Activated naive CD8-positive, alpha-beta T cell treated with anti-CD3 and anti-CD28 coated beads, Interleukin-2, amount 10 ng/mL, durations not matched to agents 7 days and 5 days (primary cell): ENCODE measurements around the gene CAPN11. TPM values are rescaled to one million over a fixed set of nuclear protein-coding genes. Genes with fewer than 3 reads are reported as not detected.

Experiments used
- ATAC-seq: fragments of 150-1000 bp; cut with Tn5 transposase; one replicate; pipeline ENCODE4 v1.10.0; 2021; ENCODE audit warnings: low read depth, moderate library complexity
- POLR2A ChIA-PET: fragments of 350-600 bp; sonication (Branson Sonifier 250); formaldehyde crosslinking; loops from one replicate; lab custom pipeline; 2021; ENCODE audit warnings: antibody characterized with exemption; lab: Charles Lee
- DNase-seq: peaks from one replicate; pipeline ENCODE4 v3.0.0; 2021
- H3K27ac Mint-ChIP-seq: one replicate; pipeline ENCODE4 v1.8.0; 2022; ENCODE audit warnings: mild to moderate bottlenecking, mixed read lengths
- H3K27me3 Mint-ChIP-seq: one replicate; pipeline ENCODE4 v1.8.0; 2022; ENCODE audit warnings: mild to moderate bottlenecking, moderate library complexity, mixed read lengths
- H3K36me3 Mint-ChIP-seq: one replicate; pipeline ENCODE4 v1.8.0; 2021; ENCODE audit warnings: mild to moderate bottlenecking, mixed read lengths
- H3K4me1 Mint-ChIP-seq: one replicate; pipeline ENCODE4 v1.8.0; 2021; ENCODE audit warnings: mixed read lengths
- H3K4me3 Mint-ChIP-seq: one replicate; pipeline ENCODE4 v1.8.0; 2022; ENCODE audit warnings: mild to moderate bottlenecking, moderate library complexity, mixed read lengths
- H3K9me3 Mint-ChIP-seq: one replicate; pipeline ENCODE4 v1.8.0; 2021; ENCODE audit warnings: mixed read lengths
- total RNA-seq, 2 experiments: library from RNA; stranded (reverse); gene quantifications; one replicate each; pipeline ENCODE4 v1.2.3, GENCODE V29; 2021

The CAPN11 gene
- total RNA-seq, 2 experiments from 2014 or later: not detected

DNA sequence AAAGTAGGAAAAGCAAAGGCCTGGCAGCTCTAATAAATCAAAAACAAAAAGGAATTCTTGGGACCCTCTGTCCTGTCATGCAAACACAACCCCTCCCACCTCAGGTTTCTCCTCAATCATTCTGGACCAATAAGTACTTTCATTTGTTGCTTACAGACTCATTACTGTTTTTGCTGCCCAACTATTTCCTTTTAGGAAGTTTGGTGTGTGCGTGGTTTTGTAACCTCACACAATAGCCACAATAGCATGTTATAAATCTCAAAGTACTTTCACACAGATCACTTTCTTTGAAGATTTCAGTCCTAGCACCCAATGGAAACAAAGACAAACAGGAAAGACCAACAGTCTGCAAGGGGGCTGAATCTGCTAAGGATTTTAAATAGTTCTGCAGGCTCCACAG, 35.8 kb upstream of the CAPN11 start:
- peak; percentile 23 for ATAC-seq
- Mint-ChIP-seq H3K27me3 (no peaks in the 10 kb centered on the region), H3K4me1 (peaks cover 56% of the 10 kb centered on the region), H3K27ac (peak overlapping the region; percentile 76), H3K36me3 (peaks cover 20% of the 10 kb centered on the region), H3K9me3 (no peaks in the 10 kb centered on the region), H3K4me3 (peak overlapping the region; percentile 62)
- DNase-seq: no peak
- POLR2A ChIA-PET: interaction anchor here (1.1 to 1.3 kb wide), 2 partner anchors 10 to 134 kb away, joined by 3 read pairs; no protein-coding TSS in a partner anchor

DNA sequence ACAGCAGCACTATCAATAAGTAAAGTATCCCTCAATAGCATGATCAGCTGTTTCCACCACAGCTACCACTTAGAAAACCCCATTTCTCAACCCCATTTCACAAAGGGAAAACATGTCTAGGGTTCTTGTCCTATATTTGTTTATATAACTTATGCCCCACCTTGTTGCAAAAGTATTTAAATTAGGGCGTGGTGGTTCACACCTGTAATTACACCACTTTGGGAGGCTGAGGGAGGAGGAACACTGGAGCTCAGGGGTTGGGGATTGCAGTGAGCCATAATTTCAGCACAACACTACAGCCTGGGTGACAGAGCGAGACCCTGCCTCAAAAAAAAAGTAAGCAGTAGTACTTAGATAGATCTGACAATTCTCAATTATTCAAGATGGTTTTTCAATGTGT, 35.1 kb upstream of the CAPN11 start:
- ATAC-seq (no peak), DNase-seq (no peak)
- peak overlapping the region; percentile 76 for H3K27ac Mint-ChIP-seq
- no peaks in the 10 kb centered on the region for H3K27me3 Mint-ChIP-seq
- H3K36me3 Mint-ChIP-seq: peaks cover 16% of the 10 kb centered on the region
- POLR2A ChIA-PET: interaction anchor here (1.1 to 1.3 kb wide), 3 partner anchors 9 to 133 kb away, joined by 3 read pairs; no protein-coding TSS in a partner anchor
- peak overlapping the region; percentile 62 for H3K4me3 Mint-ChIP-seq
- peaks cover 55% of the 10 kb centered on the region for H3K4me1 Mint-ChIP-seq
- H3K9me3 Mint-ChIP-seq: no peaks in the 10 kb centered on the region

DNA sequence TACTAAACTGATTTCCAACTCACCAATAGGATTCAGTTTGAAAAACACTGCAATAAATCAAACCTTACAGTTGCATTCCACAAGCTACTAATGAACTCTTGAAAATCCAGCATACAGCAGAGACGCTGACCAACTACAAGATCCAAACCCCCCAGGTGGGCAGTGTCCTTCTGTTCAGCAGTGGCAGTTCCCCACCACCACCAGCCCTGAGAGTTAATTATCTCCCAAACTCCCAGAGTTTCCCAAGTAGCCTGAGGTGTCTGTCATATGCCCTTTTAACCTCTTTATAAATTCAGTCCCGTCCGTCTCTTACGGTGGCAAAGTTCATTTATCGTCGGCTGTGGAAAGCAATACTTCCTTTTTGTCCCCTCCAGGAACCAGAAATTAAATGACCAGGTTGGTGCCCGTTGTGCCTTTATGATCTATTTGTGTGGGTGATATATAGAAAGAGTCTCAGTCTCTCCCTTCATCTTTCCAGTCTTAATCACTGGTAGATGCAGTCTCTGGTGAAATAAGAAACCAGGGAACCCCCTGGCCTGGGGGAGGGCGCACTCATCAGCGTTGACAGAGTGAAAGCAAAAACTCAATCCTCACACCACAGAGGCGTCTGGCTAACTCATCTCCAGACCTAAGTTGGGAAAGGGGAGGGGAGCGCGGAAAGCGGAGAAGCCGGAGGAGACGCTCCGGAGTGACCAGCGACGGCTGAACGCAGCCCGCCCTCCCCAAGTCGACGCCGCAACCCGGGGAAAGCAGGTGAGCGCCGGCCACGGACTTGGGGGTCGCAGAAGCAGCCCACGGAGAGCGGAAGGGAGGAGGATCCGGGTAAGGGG, 32.1 kb upstream of the CAPN11 start:
- ATAC-seq: peak; percentile 32
- Mint-ChIP-seq H3K36me3 (peaks cover 15% of the 10 kb centered on the region), H3K9me3 (no peaks in the 10 kb centered on the region), H3K27me3 (peaks cover 2% of the 10 kb centered on the region), H3K4me1 (peaks cover 52% of the 10 kb centered on the region), H3K4me3 (peak overlapping the region; percentile 92), H3K27ac (peak overlapping the region; percentile 85)
- peak; percentile 61 for DNase-seq
- POLR2A ChIA-PET: interaction anchor here (1.0 kb wide), 1 partner anchor 120 kb away, joined by 4 read pairs; the partner anchor contains the start of gene HSP90AB1

GRCh38 chr6:44127186-44128019, 31.2 kb upstream of the CAPN11 start, which contains the start of the genes MRPL14 and TMEM63B:
TSS of gene MRPL14 (minus strand) at chr6:44127452. CDS start at chr6:44116611, 10,841 bp downstream.
TSS of gene TMEM63B (plus strand) at chr6:44127554. CDS start at chr6:44134585, 7,031 bp downstream.
- no peaks in the 10 kb centered on the region for H3K9me3 Mint-ChIP-seq
- POLR2A ChIA-PET: interaction anchor here (1.0 kb wide), 1 partner anchor 119 kb away, joined by 4 read pairs; the partner anchor contains the start of gene HSP90AB1
- peak within 1 kb of the TSS; percentile 92 for H3K4me3 Mint-ChIP-seq
- H3K36me3 Mint-ChIP-seq: peaks cover 15% of the 10 kb centered on the region
- peaks cover 50% of the 10 kb centered on the region for H3K4me1 Mint-ChIP-seq
- peaks cover 2% of the 10 kb centered on the region for H3K27me3 Mint-ChIP-seq
- DNase-seq (peak; percentile 95), ATAC-seq (peak; percentile 87)
- H3K27ac Mint-ChIP-seq: peak within 1 kb of the TSS; percentile 85

DNA sequence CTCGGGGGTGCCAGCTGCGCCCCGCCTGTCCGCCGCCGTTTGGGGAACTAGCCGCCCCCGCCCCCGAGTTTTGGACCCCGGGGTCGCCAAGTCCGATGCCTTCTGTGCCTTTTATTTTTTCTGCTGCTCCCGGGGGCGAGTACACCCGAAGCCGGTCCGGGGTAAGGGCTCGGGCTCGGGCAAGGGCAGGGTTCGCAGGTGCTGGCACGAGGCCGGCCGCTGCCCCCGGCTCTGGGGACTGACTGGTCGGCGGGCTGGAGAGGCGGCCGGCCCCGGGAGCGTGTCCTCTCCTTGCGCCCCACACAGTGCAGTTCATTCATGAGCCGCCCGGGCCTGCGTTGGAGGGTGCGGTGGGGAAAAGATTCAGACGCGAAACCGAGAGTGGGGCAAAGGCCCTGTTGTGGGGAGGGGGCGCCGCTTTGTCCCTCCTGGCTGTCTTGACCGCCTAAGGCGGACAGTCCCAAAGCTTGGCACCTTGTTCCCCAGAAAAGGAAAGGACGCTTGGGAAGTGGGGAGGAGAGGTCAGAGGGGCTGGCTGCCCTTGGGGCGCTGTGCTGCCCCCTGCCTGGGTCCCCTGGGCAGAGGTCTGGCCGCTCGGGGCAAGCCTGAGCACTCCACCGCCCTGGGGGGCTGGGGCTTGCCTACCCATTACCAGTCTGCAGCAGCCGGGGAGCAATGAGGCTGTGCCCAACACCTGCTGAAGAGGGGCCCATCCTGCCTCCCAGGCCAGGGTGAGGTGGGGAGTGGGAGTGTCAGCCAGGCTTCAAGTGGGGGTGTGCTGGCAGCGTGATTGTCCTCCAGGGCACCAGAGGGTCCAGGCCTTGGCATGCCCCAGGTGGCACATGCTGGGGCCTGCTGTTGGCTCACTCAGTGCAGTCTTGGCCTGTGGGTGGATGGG, 30.4 kb upstream of the CAPN11 start:
- POLR2A ChIA-PET: interaction anchor here (1.0 kb wide), 1 partner anchor 118 kb away, joined by 4 read pairs; the partner anchor contains the start of gene HSP90AB1
- H3K4me3 Mint-ChIP-seq: peak overlapping the region; percentile 77
- no peak for ATAC-seq
- H3K9me3 Mint-ChIP-seq: no peaks in the 10 kb centered on the region
- H3K4me1 Mint-ChIP-seq: peaks cover 43% of the 10 kb centered on the region
- H3K27ac Mint-ChIP-seq: peak overlapping the region; percentile 44
- peaks cover 2% of the 10 kb centered on the region for H3K27me3 Mint-ChIP-seq
- H3K36me3 Mint-ChIP-seq: peaks cover 15% of the 10 kb centered on the region
- DNase-seq: no peak

DNA sequence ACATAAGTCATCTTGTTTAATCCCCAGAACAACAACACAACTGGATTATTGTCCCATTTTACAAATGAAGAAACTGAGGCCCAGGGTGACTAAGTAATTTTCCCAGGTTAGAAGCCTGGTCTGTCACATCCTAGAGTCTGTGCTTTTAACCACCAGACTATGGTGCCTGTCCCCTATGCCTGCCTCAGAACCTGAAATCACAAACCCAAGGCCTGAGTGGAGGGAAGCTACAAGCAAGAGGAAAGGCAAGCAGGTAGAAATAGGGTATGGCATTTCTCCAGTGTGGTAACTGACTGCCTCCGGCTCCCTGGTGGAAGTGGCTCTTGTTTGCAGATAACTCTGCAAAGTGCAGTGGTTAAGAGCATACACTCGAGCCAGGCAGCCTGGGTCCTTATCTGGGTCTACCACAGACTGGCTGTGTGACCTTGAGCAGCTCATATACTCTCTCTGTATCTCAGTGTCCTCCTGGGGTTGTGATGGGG, 28.7 kb upstream of the CAPN11 start:
- POLR2A ChIA-PET: interaction anchor here (0.7 kb wide), 1 partner anchor 912 kb away, joined by 4 read pairs; no protein-coding TSS in a partner anchor
- Mint-ChIP-seq H3K9me3 (no peaks in the 10 kb centered on the region), H3K27me3 (peaks cover 2% of the 10 kb centered on the region), H3K27ac (peak overlapping the region; percentile 12), H3K4me3 (no peak overlapping the region), H3K36me3 (peaks cover 9% of the 10 kb centered on the region), H3K4me1 (peaks cover 32% of the 10 kb centered on the region)
- ATAC-seq (no peak), DNase-seq (no peak)

GRCh38 chr6:44131892-44132291, 26.7 kb upstream of the CAPN11 start:
- Mint-ChIP-seq H3K9me3 (no peaks in the 10 kb centered on the region), H3K4me1 (peaks cover 19% of the 10 kb centered on the region), H3K4me3 (no peak overlapping the region), H3K36me3 (no peaks in the 10 kb centered on the region), H3K27me3 (peaks cover 2% of the 10 kb centered on the region), H3K27ac (no peak overlapping the region)
- POLR2A ChIA-PET: interaction anchor here (0.7 to 1.0 kb wide), 2 partner anchors 9 to 34 kb away, joined by 3 to 6 read pairs; no protein-coding TSS in a partner anchor
- ATAC-seq: no peak
- no peak for DNase-seq

DNA sequence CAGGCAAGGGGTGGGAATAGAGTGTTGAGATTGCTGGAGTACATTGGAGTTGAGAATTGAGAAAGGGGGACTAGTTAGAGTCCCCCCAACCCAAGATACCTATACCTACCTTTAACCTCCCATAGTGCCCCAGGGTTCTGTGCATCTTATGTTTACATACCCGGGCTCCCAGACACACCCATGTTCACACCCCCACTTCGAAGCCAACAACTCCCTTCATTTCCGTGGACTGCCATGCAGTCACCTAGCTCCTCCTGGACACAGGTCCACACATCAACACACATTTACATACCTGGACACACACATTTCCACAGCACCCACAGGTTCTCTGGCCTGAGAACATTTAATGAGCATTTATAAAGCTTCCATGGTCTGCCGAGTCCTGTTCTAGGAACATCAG, 26.1 kb upstream of the CAPN11 start:
- peaks cover 2% of the 10 kb centered on the region for H3K27me3 Mint-ChIP-seq
- ATAC-seq: no peak
- H3K36me3 Mint-ChIP-seq: no peaks in the 10 kb centered on the region
- H3K4me3 Mint-ChIP-seq: no peak overlapping the region
- no peak for DNase-seq
- H3K4me1 Mint-ChIP-seq: peaks cover 19% of the 10 kb centered on the region
- H3K27ac Mint-ChIP-seq: no peak overlapping the region
- H3K9me3 Mint-ChIP-seq: no peaks in the 10 kb centered on the region
- POLR2A ChIA-PET: interaction anchor here (1.0 kb wide), 1 partner anchor 9 kb away, joined by 3 read pairs; no protein-coding TSS in a partner anchor

- no peaks in the 10 kb centered on the region for H3K36me3 Mint-ChIP-seq
- no peak overlapping the region for H3K4me3 Mint-ChIP-seq
- H3K27ac Mint-ChIP-seq: no peak overlapping the region
- H3K9me3 Mint-ChIP-seq: no peaks in the 10 kb centered on the region
- H3K4me1 Mint-ChIP-seq: peaks cover 17% of the 10 kb centered on the region
- ATAC-seq (peak; percentile 27), DNase-seq (no peak)
- peaks cover 2% of the 10 kb centered on the region for H3K27me3 Mint-ChIP-seq
- POLR2A ChIA-PET: interaction anchor here (1.0 kb wide), 1 partner anchor 10 kb away, joined by 3 read pairs; no protein-coding TSS in a partner anchor
Observed at GRCh38 chr6:44133003-44133931, 25.4 kb upstream of the CAPN11 start.

- POLR2A ChIA-PET: no interaction called here
- Mint-ChIP-seq H3K27ac (no peak overlapping the region), H3K36me3 (no peaks in the 10 kb centered on the region), H3K4me3 (no peak overlapping the region), H3K27me3 (peaks cover 2% of the 10 kb centered on the region), H3K4me1 (peaks cover 13% of the 10 kb centered on the region), H3K9me3 (no peaks in the 10 kb centered on the region)
- DNase-seq: no peak
- ATAC-seq: no peak
Observed at GRCh38 chr6:44133981-44134711, 24.5 kb upstream of the CAPN11 start.
